ENCODE results near the gene LRIG1. TPM values are rescaled to one million over a fixed set of nuclear protein-coding genes. Genes with fewer than 3 reads are reported as not detected.

The LRIG1 gene
- total and polyA plus RNA-seq, 2 of the 8 experiments (the other 6 are each of a cell fraction or from before 2014, with no cell fraction given), result 78.1 to 88.7 TPM

GRCh38 chr3:66410976-66411375 lies 89.8 kb downstream of the LRIG1 start:
- DNase-seq (ENCODE audit: low read depth in 1 of 2, low spot score in 2 of 2) (no peak), FAIRE-seq (no peak)
- Histone ChIP-seq H2AK5ac (ENCODE audit: low read depth, low read length) (no peak overlapping the region), H2BK20ac (ENCODE audit: low read length) (no peak overlapping the region), H3K14ac (ENCODE audit: insufficient read length) (no peak overlapping the region), H3K23ac (ENCODE audit: insufficient read length) (no peak overlapping the region), H3K79me2 (ENCODE audit: control insufficient read depth in 1 of 2, insufficient read depth in 2 of 2, low read length in 2 of 2) (peaks cover 0 to 61% of the 10 kb centered on the region in 2 experiments; a peak in 2 of 4 replicates), H4K20me1 (replicated peaks in 1 of 2; ENCODE audit: control insufficient read depth in 1 of 2, insufficient read depth in 2 of 2, low read length in 2 of 2) (peaks cover 4 to 10% of the 10 kb centered on the region in 2 experiments), H4K8ac (ENCODE audit: extremely low read depth, insufficient read depth, low read length) (no peak overlapping the region), H3K4ac (replicated peaks; ENCODE audit: insufficient read length, low read depth, low read length) (no peak overlapping the region), H2AFZ (ENCODE audit: low read length) (no peak overlapping the region), H4K91ac (replicated peaks; ENCODE audit: insufficient read length, low read length) (no peak overlapping the region), H3K79me1 (ENCODE audit: low read depth, low read length) (peaks cover 12% of the 10 kb centered on the region), H2BK15ac (ENCODE audit: low read length) (no peak overlapping the region), H4K5ac (ENCODE audit: insufficient read length, low read depth, low read length) (no peak overlapping the region), H3K36me3 (ENCODE audit: control insufficient read depth in 2 of 4, insufficient read depth in 4 of 4, low read length in 3 of 4) (peaks cover 50 to 90% (median 69%) of the 10 kb centered on the region in 4 experiments), H3K4me1 (replicated peaks in 1 of 4; ENCODE audit: control insufficient read depth in 3 of 4, insufficient read depth in 4 of 4, low read length in 3 of 4) (peaks cover 0 to 10% (median 5%) of the 10 kb centered on the region in 4 experiments; a peak in 4 of 7 replicates), H2BK5ac (ENCODE audit: low read depth, low read length) (no peak overlapping the region), H3K18ac (ENCODE audit: extremely low read depth, low read length) (no peak overlapping the region), H3K9ac (replicated peaks in 1 of 4; ENCODE audit: extremely low read depth in 1 of 4, low read depth in 3 of 4, low read length in 3 of 4) (no peak overlapping the region), H3K9me3 (ENCODE audit: insufficient read depth in 2 of 2, low read depth in 1 of 2, low read length in 1 of 2) (no peaks in the 10 kb centered on the region), H3K4me3 (ENCODE audit: extremely low read depth in 1 of 4, insufficient read depth in 2 of 4, low read depth in 3 of 4, low read length in 4 of 4) (no peak overlapping the region), H2BK120ac (replicated peaks; ENCODE audit: low read depth, low read length) (no peak overlapping the region), H3K4me2 (ENCODE audit: insufficient read depth in 1 of 2, low read depth in 2 of 2, low read length in 2 of 2) (no peak overlapping the region), H3K56ac (replicated peaks; ENCODE audit: insufficient read length, low read depth, low read length) (no peak overlapping the region), H3K23me2 (ENCODE audit: low read depth, low read length) (no peaks in the 10 kb centered on the region), H3K27ac (ENCODE audit: low read depth, low read length) (no peak overlapping the region), H2BK12ac (ENCODE audit: low read depth, low read length) (no peak overlapping the region), H3K27me3 (replicated peaks in 1 of 4; ENCODE audit: control insufficient read depth in 3 of 4, extremely low read depth in 1 of 4, insufficient read depth in 3 of 4, low read length in 3 of 4) (no peaks in the 10 kb centered on the region)
- 95% methylated on average over 7 of the region's 7 CpGs; no CpG with 5 or more reads in 1 of the 2 experiments for WGBS, 2 experiments (ENCODE audit: extremely low coverage in 1 of 2, insufficient coverage in 1 of 2, insufficient read length in 1 of 2, insufficient replicate concordance in 2 of 2, low coverage in 1 of 2, low lambda C conversion rate in 2 of 2, missing lambda C conversion rate in 1 of 2)
- POLR2A ChIA-PET (ENCODE audit: partially characterized antibody), result interaction anchor here (1.2 kb wide), 1 partner anchor 83 kb away, joined by 5 read pairs; no protein-coding TSS in a partner anchor
- CTCF ChIA-PET (ENCODE audit: partially characterized antibody), result interaction anchor here (0.6 to 7.1 kb wide), 9 partner anchors 9 to 580 kb away, joined by 3 to 42 read pairs (median 4); no protein-coding TSS in a partner anchor
